Neural progenitor cell (in vitro differentiated cells): Measurements from ENCODE around the gene STARD10. TPM values are rescaled to one million over a fixed set of nuclear protein-coding genes. Genes with fewer than 3 reads are reported as not detected.

Experiments
- DNase-seq: peaks from one replicate; pipeline ENCODE4 v3.0.0-alpha.2; 2016; ENCODE audit warnings: low spot score
- H2AFZ ChIP-seq: fragments of 200-600 bp; sonication (generic); replicated peaks from 2 replicates; pipeline ENCODE4 v1.6.1; 2016; ENCODE audit warnings: antibody characterized with exemption
- H3F3A ChIP-seq: fragments of 200-600 bp; sonication (generic); 2 replicates; pipeline ENCODE4 v1.6.1; 2016; ENCODE audit warnings: antibody characterized with exemption, low read depth
- H3K27ac ChIP-seq: fragments of 200-600 bp; sonication (generic); 2 replicates; pipeline ENCODE4 v1.5.1; 2016; ENCODE audit warnings: mild to moderate bottlenecking
- H3K27me3 ChIP-seq: fragments of 200-600 bp; sonication (generic); 2 replicates; pipeline ENCODE4 v1.6.1; 2016; ENCODE audit warnings: mild to moderate bottlenecking, moderate library complexity
- H3K36me3 ChIP-seq: fragments of 200-600 bp; sonication (generic); 2 replicates; pipeline ENCODE4 v1.5.1; 2016
- H3K4me1 ChIP-seq: fragments of 200-600 bp; sonication (generic); 2 replicates; pipeline ENCODE4 v1.6.1; 2016; ENCODE audit warnings: mixed run types
- H3K4me2 ChIP-seq: fragments of 200-600 bp; sonication (generic); 2 replicates; pipeline ENCODE4 v1.6.1; 2016
- H3K4me3 ChIP-seq: fragments of 200-600 bp; sonication (generic); 2 replicates; pipeline ENCODE4 v1.5.1; 2016
- H3K79me2 ChIP-seq: fragments of 200-600 bp; sonication (generic); 2 replicates; pipeline ENCODE4 v1.6.1; 2016; ENCODE audit warnings: low read depth
- H3K9ac ChIP-seq: fragments of 200-600 bp; sonication (generic); 2 replicates; pipeline ENCODE4 v1.6.1; 2016
- H3K9me3 ChIP-seq: fragments of 200-600 bp; sonication (generic); 2 replicates; pipeline ENCODE4 v1.5.1; 2016; ENCODE audit warnings: low read depth
- H4K20me1 ChIP-seq: fragments of 200-600 bp; sonication (generic); 2 replicates; pipeline ENCODE4 v1.6.1; 2016; ENCODE audit warnings: low read depth
- H3K27ac Mint-ChIP-seq: 3 replicates; pipeline ENCODE4 v1.8.0; 2021; ENCODE audit warnings: mixed read lengths
- H3K27me3 Mint-ChIP-seq: 2 replicates; pipeline ENCODE4 v1.8.0; 2022; ENCODE audit warnings: low read depth, mild to moderate bottlenecking, inconsistent platforms, moderate library complexity, mixed read lengths; ENCODE audit not compliant: insufficient read depth
- H3K36me3 Mint-ChIP-seq: 3 replicates; pipeline ENCODE4 v1.8.0; 2021; ENCODE audit warnings: mixed read lengths
- H3K4me1 Mint-ChIP-seq: 3 replicates; pipeline ENCODE4 v1.8.0; 2021; ENCODE audit warnings: mixed read lengths
- H3K4me3 Mint-ChIP-seq: 3 replicates; pipeline ENCODE4 v1.8.0; 2021; ENCODE audit warnings: mild to moderate bottlenecking, moderate library complexity, mixed read lengths
- H3K9me3 Mint-ChIP-seq: 3 replicates; pipeline ENCODE4 v1.8.0; 2020; ENCODE audit warnings: mixed read lengths
- EZH2 ChIP-seq: fragments of 200-600 bp; sonication (generic); IDR thresholded peaks from 2 replicates; pipeline ENCODE4 v1.6.1; 2017; ENCODE audit warnings: antibody characterized with exemption, mild to moderate bottlenecking, moderate library complexity
- EZH2phosphoT487 ChIP-seq: fragments of 200-600 bp; sonication (generic); IDR thresholded peaks from 2 replicates; pipeline ENCODE4 v1.6.1; 2017; ENCODE audit warnings: antibody characterized with exemption
- total RNA-seq: library from RNA; depleted of rRNA; stranded (reverse); fragments of >200 nt; gene quantifications from 2 replicates; pipeline ENCODE4 v1.2.3, GENCODE V29; 2015; ENCODE audit warnings: low replicate concordance
- TF ChIP-seq, protein P1 (sequence below): fragments of 200-600 bp; sonication (generic); IDR thresholded peaks from 2 replicates; pipeline ENCODE4 v1.5.1; 2017; ENCODE audit warnings: antibody characterized with exemption, mild to moderate bottlenecking

STARD10 gene
- total RNA-seq, 1 donor from 2014 or later = 13.0 TPM

DNA sequence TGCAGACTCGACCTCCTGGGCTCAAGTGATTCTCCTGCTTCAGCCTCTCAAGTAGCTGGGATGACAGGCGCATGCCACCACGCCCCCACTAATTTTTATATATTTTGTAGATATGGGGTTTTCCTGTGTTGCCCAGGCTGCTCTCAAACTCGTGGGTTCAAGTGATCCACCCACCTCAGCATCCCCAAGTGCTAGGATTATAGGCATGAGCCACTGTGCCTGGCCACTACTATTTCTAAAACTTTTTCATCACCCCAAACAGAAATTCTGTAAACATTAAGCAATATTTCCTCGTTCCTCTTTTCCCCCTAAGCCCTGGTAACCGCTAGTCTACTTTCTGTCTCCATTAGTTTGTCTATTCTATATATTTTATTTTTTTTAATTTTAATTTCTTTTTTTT lies 11.4 kb upstream of the STARD10 start:
- Mint-ChIP-seq H3K9me3 (no peaks in the 10 kb centered on the region), H3K4me3 (no peak overlapping the region), H3K27ac (no peak overlapping the region), H3K27me3 (no peaks in the 10 kb centered on the region), H3K36me3 (peaks cover 8% of the 10 kb centered on the region), H3K4me1 (peaks cover 3% of the 10 kb centered on the region)
- Histone ChIP-seq H4K20me1 (no peaks in the 10 kb centered on the region), H3F3A (peaks cover 7% of the 10 kb centered on the region), H3K4me1 (no peaks in the 10 kb centered on the region), H3K9me3 (no peaks in the 10 kb centered on the region), H3K4me2 (no peak overlapping the region), H3K27ac (no peak overlapping the region), H3K4me3 (no peak overlapping the region), H2AFZ (no peak overlapping the region), H3K27me3 (no peaks in the 10 kb centered on the region), H3K9ac (no peak overlapping the region), H3K36me3 (no peaks in the 10 kb centered on the region), H3K79me2 (no peaks in the 10 kb centered on the region)
- DNase-seq = no peak
- TF ChIP-seq EZH2 (no peak), EZH2phosphoT487 (no peak)
- TF ChIP-seq, protein P1, sequence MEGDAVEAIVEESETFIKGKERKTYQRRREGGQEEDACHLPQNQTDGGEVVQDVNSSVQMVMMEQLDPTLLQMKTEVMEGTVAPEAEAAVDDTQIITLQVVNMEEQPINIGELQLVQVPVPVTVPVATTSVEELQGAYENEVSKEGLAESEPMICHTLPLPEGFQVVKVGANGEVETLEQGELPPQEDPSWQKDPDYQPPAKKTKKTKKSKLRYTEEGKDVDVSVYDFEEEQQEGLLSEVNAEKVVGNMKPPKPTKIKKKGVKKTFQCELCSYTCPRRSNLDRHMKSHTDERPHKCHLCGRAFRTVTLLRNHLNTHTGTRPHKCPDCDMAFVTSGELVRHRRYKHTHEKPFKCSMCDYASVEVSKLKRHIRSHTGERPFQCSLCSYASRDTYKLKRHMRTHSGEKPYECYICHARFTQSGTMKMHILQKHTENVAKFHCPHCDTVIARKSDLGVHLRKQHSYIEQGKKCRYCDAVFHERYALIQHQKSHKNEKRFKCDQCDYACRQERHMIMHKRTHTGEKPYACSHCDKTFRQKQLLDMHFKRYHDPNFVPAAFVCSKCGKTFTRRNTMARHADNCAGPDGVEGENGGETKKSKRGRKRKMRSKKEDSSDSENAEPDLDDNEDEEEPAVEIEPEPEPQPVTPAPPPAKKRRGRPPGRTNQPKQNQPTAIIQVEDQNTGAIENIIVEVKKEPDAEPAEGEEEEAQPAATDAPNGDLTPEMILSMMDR = no peak

DNA sequence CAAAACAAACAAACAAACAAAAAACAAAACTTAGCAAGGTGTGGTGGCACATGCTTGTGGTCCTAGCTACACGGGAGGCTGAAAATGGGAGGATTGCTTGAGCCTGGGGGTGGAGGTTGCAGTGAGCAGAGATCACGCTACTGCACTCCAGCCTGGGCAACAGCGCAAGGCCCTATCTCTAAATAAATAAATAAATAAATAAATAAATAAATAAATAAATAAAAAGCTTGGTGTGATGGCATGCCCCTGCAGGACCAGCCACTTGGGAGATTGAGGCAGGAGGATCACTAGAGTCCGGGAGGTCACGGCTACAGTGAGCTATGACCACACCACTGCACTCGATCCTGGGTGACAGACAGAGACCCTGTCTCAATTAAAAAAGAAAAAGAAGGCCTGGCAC lies 9.0 kb upstream of the STARD10 start:
- Mint-ChIP-seq H3K4me3 (no peak overlapping the region), H3K9me3 (no peaks in the 10 kb centered on the region), H3K36me3 (peaks cover 4% of the 10 kb centered on the region), H3K27me3 (peaks cover 4% of the 10 kb centered on the region), H3K4me1 (peaks cover 6% of the 10 kb centered on the region), H3K27ac (no peak overlapping the region)
- H3K4me2 ChIP-seq = no peak overlapping the region
- H3K9me3 ChIP-seq = no peaks in the 10 kb centered on the region
- H3F3A ChIP-seq = peaks cover 7% of the 10 kb centered on the region
- H3K4me1 ChIP-seq = peaks cover 6% of the 10 kb centered on the region
- no peak overlapping the region for H3K27ac ChIP-seq
- DNase-seq = no peak
- H4K20me1 ChIP-seq = no peaks in the 10 kb centered on the region
- TF ChIP-seq, protein P1 = no peak
- TF ChIP-seq EZH2phosphoT487 = no peak
- no peak for TF ChIP-seq EZH2
- no peak overlapping the region for H3K9ac ChIP-seq
- no peaks in the 10 kb centered on the region for H3K79me2 ChIP-seq
- no peak overlapping the region for H2AFZ ChIP-seq
- H3K27me3 ChIP-seq = no peaks in the 10 kb centered on the region
- no peak overlapping the region for H3K4me3 ChIP-seq
- no peaks in the 10 kb centered on the region for H3K36me3 ChIP-seq

DNA sequence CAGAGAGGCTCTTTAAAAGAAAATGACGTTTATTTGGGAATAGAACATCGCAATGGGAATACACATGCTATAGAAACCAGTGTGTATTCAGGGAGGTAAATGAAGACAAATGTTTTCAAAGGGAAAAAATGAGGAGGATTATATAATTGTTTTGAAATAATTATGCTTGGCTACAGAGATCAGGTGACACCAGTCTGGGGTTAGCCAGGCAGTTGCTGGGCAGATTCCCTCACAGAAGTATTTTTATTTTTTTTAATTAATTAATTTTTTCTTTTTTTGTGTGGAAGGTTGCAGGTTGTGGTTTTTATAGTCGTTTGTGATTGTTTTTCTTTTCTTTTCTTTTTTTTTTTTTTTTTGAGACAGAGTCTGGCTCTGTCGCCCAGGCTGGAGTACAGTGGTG lies 5.6 kb upstream of the STARD10 start:
- DNase-seq = no peak
- H3K4me3 ChIP-seq = no peak overlapping the region
- H3K4me1 Mint-ChIP-seq = peaks cover 11% of the 10 kb centered on the region
- H3K79me2 ChIP-seq = no peaks in the 10 kb centered on the region
- no peak overlapping the region for H3K4me2 ChIP-seq
- H3K27me3 Mint-ChIP-seq = peaks cover 4% of the 10 kb centered on the region
- H3K36me3 Mint-ChIP-seq = peaks cover 4% of the 10 kb centered on the region
- H3K9me3 Mint-ChIP-seq = no peaks in the 10 kb centered on the region
- H3K27ac ChIP-seq = no peak overlapping the region
- no peaks in the 10 kb centered on the region for H3K9me3 ChIP-seq
- no peaks in the 10 kb centered on the region for H4K20me1 ChIP-seq
- no peak overlapping the region for H3K9ac ChIP-seq
- no peak overlapping the region for H2AFZ ChIP-seq
- no peak overlapping the region for H3K27ac Mint-ChIP-seq
- H3K36me3 ChIP-seq = no peaks in the 10 kb centered on the region
- TF ChIP-seq EZH2phosphoT487 (no peak), EZH2 (no peak)
- TF ChIP-seq, protein P1 = no peak
- no peaks in the 10 kb centered on the region for H3F3A ChIP-seq
- peaks cover 6% of the 10 kb centered on the region for H3K4me1 ChIP-seq
- H3K27me3 ChIP-seq = no peaks in the 10 kb centered on the region
- H3K4me3 Mint-ChIP-seq = no peak overlapping the region
